K562 (cell line): Measurements from ENCODE around the gene AAMDC. TPM values are rescaled to one million over a fixed set of nuclear protein-coding genes. Genes with fewer than 3 reads are reported as not detected.
"Not testable (repeated sequence)": the region's sequence is repeated elsewhere in the genome, so short reads cannot be mapped to it uniquely, and the experiment has no call there.

Source experiments
- ATAC-seq: fragments of 200-7000 bp; cut with Tn5 transposase; 3 replicates; pipeline ENCODE4 v1.9.1; 2020; ENCODE audit warnings: moderate library complexity
- BruUV-seq: library from RNA; stranded (reverse); fragments of 400-500 nt; replicated peaks from 2 replicates; lab custom pipeline; 2021; lab: Mats Ljungman, UMichigan
- CTCF ChIA-PET: fragments of 300-600 bp; formaldehyde crosslinking; extraction: SDS; loops from one replicate; lab custom pipeline; 2021; ENCODE audit warnings: low intra/inter-chr PET ratio; lab: Yijun Ruan, JAX
- POLR2A ChIA-PET: fragments of 300-600, 350-650 bp; sonication (Branson Sonifier 250); formaldehyde crosslinking; extraction: SDS; loops from one replicate; lab custom pipeline; 2021; ENCODE audit warnings: antibody characterized with exemption, inconsistent platforms; lab: Yijun Ruan, JAX
- DNase-seq, 4 experiments: peaks; one replicate each; pipeline versions ENCODE4 v3.0.0 to v3.0.0-alpha.2; 2011 to 2018; ENCODE audit warnings: low spot score in 3 of 4, mixed read lengths in 3 of 4; ENCODE audit errors: extremely low read depth in 1 of 4
- FAIRE-seq: peaks from 2 replicates; lab custom pipeline; 2011; peaks lifted over from hg19 to GRCh38; lab: Jason Lieb, UNC
- H2AFZ ChIP-seq: 2 replicates; pipeline ENCODE4 v1.6.0; 2011; ENCODE audit warnings: low read depth, low read length, control low read depth, inconsistent platforms
- H3K27ac ChIP-seq: fragments of 200-600 bp; 3 replicates; pipeline ENCODE4 v1.8.0; 2011; ENCODE audit warnings: low read depth, mild to moderate bottlenecking, control low read depth, inconsistent platforms, low read length, moderate library complexity, mixed read lengths; ENCODE audit errors: extremely low read depth
- H3K27me3 ChIP-seq, 2 experiments: fragments of 300-600 bp in 1 of 2; 2 replicates in 1 of 2; 3 replicates in 1 of 2; pipeline versions ENCODE4 v1.6.0 to v1.8.0; 2011; ENCODE audit warnings: inconsistent platforms in 2 of 2, low read length in 2 of 2, mild to moderate bottlenecking in 1 of 2, mixed read lengths in 1 of 2, moderate library complexity in 1 of 2; ENCODE audit not compliant: control insufficient read depth in 2 of 2, insufficient read depth in 2 of 2
- H3K36me3 ChIP-seq: fragments of 300-600 bp; 3 replicates; pipeline ENCODE4 v1.8.0; 2011; ENCODE audit warnings: mild to moderate bottlenecking, low read length, inconsistent platforms; ENCODE audit not compliant: control insufficient read depth, insufficient read depth
- H3K4me1 ChIP-seq, 2 experiments: fragments of 200-600 bp in 1 of 2; replicated peaks in 1 of 2; 2 replicates in 1 of 2; 3 replicates in 1 of 2; pipeline versions ENCODE4 v1.5.1 to v1.8.0; 2011; ENCODE audit warnings: inconsistent platforms in 2 of 2, low read length in 2 of 2, mild to moderate bottlenecking in 1 of 2, mixed read lengths in 1 of 2, moderate library complexity in 1 of 2; ENCODE audit not compliant: control insufficient read depth in 2 of 2, insufficient read depth in 2 of 2
- H3K4me2 ChIP-seq: 2 replicates; pipeline ENCODE4 v1.6.1; 2011; ENCODE audit warnings: low read length, control low read depth, inconsistent platforms, mixed read lengths; ENCODE audit not compliant: insufficient read depth
- H3K4me3 ChIP-seq: fragments of 200-600 bp; sonication (generic), shearing (Covaris generic); 2 replicates; pipeline ENCODE4 v1.5.1; 2016; ENCODE audit warnings: control low read depth, inconsistent platforms
- H3K79me2 ChIP-seq: fragments of 200-600 bp; 3 replicates; pipeline ENCODE4 v1.8.0; 2011; ENCODE audit warnings: low read length, inconsistent platforms; ENCODE audit not compliant: control insufficient read depth, insufficient read depth
- H3K9ac ChIP-seq, 2 experiments: 2 replicates each; pipeline versions ENCODE4 v1.6.0 to v1.6.1; 2011; ENCODE audit warnings: low read depth in 2 of 2, low read length in 2 of 2, control low read depth in 1 of 2, inconsistent platforms in 1 of 2, mild to moderate bottlenecking in 1 of 2, mixed read lengths in 1 of 2; ENCODE audit not compliant: insufficient read depth in 1 of 2
- H3K9me1 ChIP-seq: one replicate; pipeline ENCODE4 v1.6.0; 2011; ENCODE audit warnings: inconsistent platforms, mild to moderate bottlenecking, low read length, moderate library complexity; ENCODE audit not compliant: control insufficient read depth, insufficient read depth
- H3K9me3 ChIP-seq: replicated peaks from 2 replicates; pipeline ENCODE4 v1.5.1; 2011; ENCODE audit warnings: low read depth, low read length, inconsistent platforms; ENCODE audit not compliant: control insufficient read depth, insufficient read depth
- H4K20me1 ChIP-seq: replicated peaks from 2 replicates; pipeline ENCODE4 v1.6.1; 2011; ENCODE audit warnings: low read length, inconsistent platforms, mixed read lengths; ENCODE audit not compliant: control insufficient read depth, insufficient read depth
- CCAR2 ChIP-seq: fragments of 200-400 bp; formaldehyde crosslinking; IDR thresholded peaks from 2 replicates; pipeline ENCODE4 v1.6.1; 2017; ENCODE audit warnings: mild to moderate bottlenecking, low read depth, low read length
- GTF2E2 ChIP-seq: fragments of 200-800 bp; sonication (Bioruptor generic); IDR thresholded peaks from 2 replicates; pipeline ENCODE4 v1.6.1; 2016; ENCODE audit warnings: missing genetic modification characterization, missing compliant biosample characterization
- NFRKB ChIP-seq: fragments of 450-650 bp; IDR thresholded peaks from 2 replicates; pipeline ENCODE4 v1.6.1; 2016; ENCODE audit warnings: low read depth
- RBM39 ChIP-seq: fragments of 200-400 bp; formaldehyde crosslinking; optimal IDR thresholded peaks from 2 replicates; pipeline ENCODE3; 2018; ENCODE audit warnings: low read depth, low read length
- SNAPC5 ChIP-seq: fragments of 250-450 bp; sonication (Bioruptor Pico); IDR thresholded peaks from 2 replicates; pipeline ENCODE4 v1.8.0; 2021; ENCODE audit warnings: moderate library complexity, mild to moderate bottlenecking, inconsistent platforms
- SRSF3 ChIP-seq: fragments of 200-400 bp; formaldehyde crosslinking; IDR thresholded peaks from 2 replicates; pipeline ENCODE4 v1.6.1; 2016; ENCODE audit warnings: mild to moderate bottlenecking, low read length, moderate library complexity; ENCODE audit not compliant: insufficient read depth
- TBP ChIP-seq: optimal IDR thresholded peaks from 2 replicates; pipeline ENCODE3; 2011; ENCODE audit warnings: low read depth, low read length, improper control_type of control experiment
- TSHZ1 ChIP-seq: fragments of 250-450 bp; sonication (Bioruptor Pico); IDR thresholded peaks from 2 replicates; pipeline ENCODE4 v1.4.0; 2020; ENCODE audit warnings: mild to moderate bottlenecking, moderate library complexity
- ZBTB2 ChIP-seq: fragments of 450-650 bp; IDR thresholded peaks from 2 replicates; pipeline ENCODE4 v1.6.1; 2016; ENCODE audit warnings: antibody characterized with exemption
- ZFP36 ChIP-seq: fragments of 150-350 bp; IDR thresholded peaks from 2 replicates; pipeline ENCODE4 v1.6.1; 2018; ENCODE audit warnings: low read length, low read depth; ENCODE audit not compliant: partially characterized antibody
- ZNF212 ChIP-seq: fragments of 450-650 bp; formaldehyde crosslinking; IDR thresholded peaks from 2 replicates; pipeline ENCODE4 v1.4.0; 2020; ENCODE audit warnings: mild to moderate bottlenecking
- ZNF668 ChIP-seq: fragments of 250-450 bp; sonication (Bioruptor Pico); IDR thresholded peaks from 2 replicates; pipeline ENCODE4 v1.8.0; 2022; ENCODE audit warnings: mild to moderate bottlenecking, inconsistent platforms
- WGBS: fragments of 100-300 bp; shearing (Covaris generic); methylation state at CpG from one replicate; pipeline ENCODE4 v1.1.6; 2016; ENCODE audit warnings: low coverage, mixed read lengths; ENCODE audit not compliant: insufficient coverage; ENCODE audit errors: missing lambda C conversion rate; 5-methylcytosine and 5-hydroxymethylcytosine counted together
- in situ Hi-C: fragments of 300-500 bp; cut with MboI; formaldehyde crosslinking; loops from 4 replicates; pipeline ENCODE4 v1.15.0; 2018; ENCODE audit warnings: inconsistent platforms, mixed read lengths
- intact Hi-C: fragments of 100-400 bp; cut with micrococcal nuclease; formaldehyde crosslinking; loops from 2 replicates; pipeline ENCODE4 v1.14.2; 2022
- polyA plus RNA-seq, 8 experiments: library from polyadenylated mRNA; depleted of rRNA in 4 of 8; stranded (reverse) in 5 of 8; unstranded in 3 of 8; fragments of >200 nt; fragmentation: Nextera tagmentation in 2 of 8; fragmentation: Illumina TruSeq in 1 of 8; extraction: Ambion mirVana in 2 of 8; extraction: Trizol in 1 of 8; gene quantifications; 2 replicates each; pipeline versions ENCODE4 v1.2.1 to v1.2.3, GENCODE V29; 2011 to 2014; ENCODE audit warnings: inconsistent platforms in 1 of 8, missing spikeins in 1 of 8
- total RNA-seq, 7 experiments: library from RNA; depleted of rRNA in 6 of 7; stranded (reverse); fragments of >200 nt in 6 of 7; fragmentation: Illumina TruSeq in 2 of 7; extraction: Trizol in 2 of 7; gene quantifications; 2 replicates each; pipeline versions ENCODE4 v1.2.1 to v1.2.3, GENCODE V29; 2011 to 2021; ENCODE audit warnings: low replicate concordance in 1 of 7

Gene AAMDC
- total and polyA plus RNA-seq, 9 of the 15 experiments (the other 6 are each of a cell fraction or from before 2014, with no cell fraction given) = 10.4 to 40.6 (median 15.6) TPM

GRCh38 chr11:77876045-77876444, 55.1 kb downstream of the AAMDC start:
- 77% methylated on average over 3 of the region's 3 CpGs for WGBS
- Histone ChIP-seq H3K4me3 (no peak overlapping the region), H3K27ac (no peak overlapping the region), H3K27me3 (no peaks in the 10 kb centered on the region), H3K4me1 (no peaks in the 10 kb centered on the region), H3K4me2 (no peak overlapping the region), H4K20me1 (no peaks in the 10 kb centered on the region), H2AFZ (no peak overlapping the region), H3K36me3 (peaks cover 45% of the 10 kb centered on the region; the same call in 2 of the 3 replicates), H3K9ac (no peak overlapping the region), H3K9me1 (no peaks in the 10 kb centered on the region), H3K79me2 (no peaks in the 10 kb centered on the region), H3K9me3 (no peaks in the 10 kb centered on the region)
- intact Hi-C loops (no loop called here), in situ Hi-C loops (no loop called here)
- ChIA-PET POLR2A (no interaction called here), CTCF (no interaction called here)
- BruUV-seq = no TSS peak
- FAIRE-seq (no peak), ATAC-seq (no peak), DNase-seq (no peak)
- no peak for TF ChIP-seq SNAPC5 (CRISPR knock-in tag)
- no peak for TF ChIP-seq ZNF212 (CRISPR knock-in tag)
- no peak for TF ChIP-seq CCAR2
- no peak for TF ChIP-seq ZFP36
- TF ChIP-seq NFRKB = no peak
- no peak for TF ChIP-seq TSHZ1 (CRISPR knock-in tag)
- no peak for TF ChIP-seq TBP
- TF ChIP-seq ZNF668 = no peak
- TF ChIP-seq GTF2E2 (tag) = no peak
- no peak for TF ChIP-seq SRSF3
- no peak for TF ChIP-seq ZBTB2
- TF ChIP-seq RBM39 = no peak

- H2AFZ ChIP-seq, BruUV-seq, CTCF ChIA-PET, in situ Hi-C loops, H3K4me2 ChIP-seq, H3K9me1 ChIP-seq, DNase-seq, ATAC-seq, H3K27me3 ChIP-seq, H4K20me1 ChIP-seq, H3K79me2 ChIP-seq, FAIRE-seq, H3K9me3 ChIP-seq, H3K4me1 ChIP-seq, H3K4me3 ChIP-seq, H3K27ac ChIP-seq, H3K9ac ChIP-seq, intact Hi-C loops: not testable (repeated sequence)
- POLR2A ChIA-PET = interaction anchor here (0.7 to 1.6 kb wide), 2 partner anchors 11 to 39 kb away, joined by 3 to 5 read pairs; no protein-coding TSS in a partner anchor
- 83% methylated on average over 4 of the region's 4 CpGs for WGBS
- H3K36me3 ChIP-seq = peaks cover 49% of the 10 kb centered on the region; the same call in 2 of the 3 replicates
Observed at GRCh38 chr11:77878247-77878646, 57.3 kb downstream of the AAMDC start.
